OCI-LY1 (cell line): ENCODE results near the gene EHMT2.

Experiments
- H2AFZ ChIP-seq: fragments of 200-600 bp; sonication (generic), shearing (Covaris generic); 2 replicates; pipeline ENCODE4 v1.6.0; 2014; ENCODE audit warnings: antibody characterized with exemption, mild to moderate bottlenecking, low read length
- H3F3A ChIP-seq: fragments of 200-600 bp; sonication (generic), shearing (Covaris generic); 2 replicates; pipeline ENCODE4 v1.6.0; 2014; ENCODE audit warnings: mild to moderate bottlenecking, antibody characterized with exemption, low read length, moderate library complexity; ENCODE audit not compliant: insufficient read depth
- H3K27ac ChIP-seq: fragments of 200-600 bp; sonication (generic); 2 replicates; pipeline ENCODE4 v1.5.1; 2014; ENCODE audit warnings: low read length, mixed run types, mild to moderate bottlenecking, low read depth; ENCODE audit not compliant: poor library complexity, severe bottlenecking
- H3K27me3 ChIP-seq: fragments of 200-600 bp; sonication (generic); 2 replicates; pipeline ENCODE4 v1.6.0; 2014; ENCODE audit warnings: antibody characterized with exemption, mild to moderate bottlenecking, low read length, moderate library complexity; ENCODE audit not compliant: insufficient read depth
- H3K36me3 ChIP-seq: fragments of 200-600 bp; sonication (generic); 2 replicates; pipeline ENCODE4 v1.6.1; 2014; ENCODE audit warnings: mild to moderate bottlenecking, antibody characterized with exemption, low read length, moderate library complexity, mixed read lengths; ENCODE audit not compliant: insufficient read depth
- H3K4me1 ChIP-seq: fragments of 200-600 bp; sonication (generic); 2 replicates; pipeline ENCODE4 v1.5.1; 2014; ENCODE audit warnings: mild to moderate bottlenecking, low read length, moderate library complexity; ENCODE audit not compliant: insufficient read depth, severe bottlenecking
- H3K4me2 ChIP-seq: fragments of 200-600 bp; sonication (generic), shearing (Covaris generic); 2 replicates; pipeline ENCODE4 v1.6.1; 2014; ENCODE audit warnings: low read length
- H3K4me3 ChIP-seq: fragments of 200-600 bp; sonication (generic); 2 replicates; pipeline ENCODE4 v1.5.1; 2014; ENCODE audit warnings: low read length, low read depth, mild to moderate bottlenecking, mixed read lengths; ENCODE audit not compliant: poor library complexity, severe bottlenecking
- H3K79me2 ChIP-seq: fragments of 200-600 bp; shearing (Covaris generic); 2 replicates; pipeline ENCODE4 v1.6.1; 2016; ENCODE audit warnings: mixed run types, low read length, mixed read lengths; ENCODE audit not compliant: insufficient read depth
- H3K9ac ChIP-seq: fragments of 200-600 bp; sonication (generic), shearing (Covaris generic); 2 replicates; pipeline ENCODE4 v1.6.1; 2014; ENCODE audit warnings: mild to moderate bottlenecking, low read length, mixed read lengths
- H3K9me2 ChIP-seq: fragments of 200-600 bp; sonication (generic), shearing (Covaris generic); 2 replicates; pipeline ENCODE4 v1.6.1; 2014; ENCODE audit warnings: low read depth, mild to moderate bottlenecking, low read length, mixed read lengths
- H3K9me3 ChIP-seq: fragments of 200-600 bp; shearing (Covaris generic); 2 replicates; pipeline ENCODE4 v1.6.1; 2014; ENCODE audit warnings: low read length, mixed read lengths
- H4K20me1 ChIP-seq: fragments of 200-600 bp; sonication (generic), shearing (Covaris generic); 2 replicates; pipeline ENCODE4 v1.6.0; 2016; ENCODE audit warnings: mild to moderate bottlenecking, low read length; ENCODE audit not compliant: insufficient read depth
- CTCF ChIP-seq: fragments of 200-600 bp; sonication (generic), shearing (Covaris generic); IDR thresholded peaks from 2 replicates; pipeline ENCODE4 v1.5.1; 2017; ENCODE audit warnings: mild to moderate bottlenecking, antibody characterized with exemption, low read length, moderate library complexity, mixed read lengths
- EZH2 ChIP-seq: fragments of 200-600 bp; sonication (generic), shearing (Covaris generic); IDR thresholded peaks from 2 replicates; pipeline ENCODE4 v1.8.0; 2017; ENCODE audit warnings: borderline replicate concordance, mixed run types, mild to moderate bottlenecking, antibody characterized with exemption, low read length, moderate library complexity, mixed read lengths

EHMT2 gene

GRCh38 chr6:31899882-31900722, 2.6 kb upstream of the EHMT2 start:
- Histone ChIP-seq H3K9me2 (no peaks in the 10 kb centered on the region), H3K9me3 (no peaks in the 10 kb centered on the region), H3K36me3 (peaks cover 11% of the 10 kb centered on the region; the same call in 1 of the 2 replicates), H2AFZ (no peak overlapping the region), H3K4me1 (peaks cover 46% of the 10 kb centered on the region), H3K27me3 (no peaks in the 10 kb centered on the region), H3F3A (no peaks in the 10 kb centered on the region), H3K9ac (peak overlapping the region; percentile 5; the same call in 1 of the 2 replicates), H4K20me1 (no peaks in the 10 kb centered on the region), H3K27ac (peak overlapping the region; percentile 42), H3K4me2 (peak overlapping the region; percentile 68), H3K79me2 (no peaks in the 10 kb centered on the region), H3K4me3 (peak overlapping the region; percentile 21)
- no peak for TF ChIP-seq CTCF
- TF ChIP-seq EZH2: no peak

GRCh38 chr6:31899215-31899614, 1.7 kb upstream of the EHMT2 start:
- Histone ChIP-seq H3K9me2 (no peaks in the 10 kb centered on the region), H3K27me3 (no peaks in the 10 kb centered on the region), H3K9me3 (no peaks in the 10 kb centered on the region), H3K4me3 (peak overlapping the region; percentile 69), H3K4me2 (peak overlapping the region; percentile 68), H2AFZ (no peak overlapping the region), H3K9ac (peak overlapping the region; percentile 86; the same call in 1 of the 2 replicates), H3K27ac (no peak overlapping the region), H3K36me3 (peaks cover 15% of the 10 kb centered on the region; the same call in 1 of the 2 replicates), H4K20me1 (no peaks in the 10 kb centered on the region), H3K4me1 (peaks cover 46% of the 10 kb centered on the region), H3K79me2 (no peaks in the 10 kb centered on the region), H3F3A (no peaks in the 10 kb centered on the region)
- TF ChIP-seq EZH2 (no peak), CTCF (no peak)

GRCh38 chr6:31898383-31899011, 999 bp upstream of the EHMT2 start:
- Histone ChIP-seq H3K4me3 (peak overlapping the region; percentile 69), H3K27ac (peak overlapping the region; percentile 81), H2AFZ (no peak overlapping the region), H3K36me3 (peaks cover 16% of the 10 kb centered on the region; the same call in 1 of the 2 replicates), H4K20me1 (no peaks in the 10 kb centered on the region), H3K9me3 (no peaks in the 10 kb centered on the region), H3K9me2 (no peaks in the 10 kb centered on the region), H3F3A (no peaks in the 10 kb centered on the region), H3K4me1 (peaks cover 46% of the 10 kb centered on the region), H3K4me2 (peak overlapping the region; percentile 68), H3K9ac (peak overlapping the region; percentile 86), H3K27me3 (no peaks in the 10 kb centered on the region), H3K79me2 (no peaks in the 10 kb centered on the region)
- TF ChIP-seq EZH2 (no peak), CTCF (no peak)
